Measurements from ENCODE around the gene TSPYL1.

Gene TSPYL1

DNA sequence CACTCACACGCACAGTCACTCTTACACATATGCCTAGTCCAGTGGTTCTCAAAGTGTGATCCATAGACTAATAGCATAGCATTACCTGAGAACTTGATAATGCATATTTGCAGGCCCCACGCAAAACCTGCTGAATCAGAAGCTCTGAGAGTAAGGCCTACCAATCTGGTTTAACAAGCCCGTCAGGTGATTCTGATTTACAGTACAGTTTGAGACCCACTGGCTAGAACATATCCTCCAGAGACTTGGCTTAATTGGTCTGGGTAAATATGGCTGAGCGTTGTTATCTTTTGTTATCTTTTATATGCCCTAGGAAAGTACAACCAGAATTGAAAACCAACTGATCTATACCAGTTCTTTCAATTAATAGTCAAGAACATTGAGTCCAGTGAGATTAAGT, 35.4 kb downstream of the TSPYL1 start:
- H3K27ac ChIP-seq (ENCODE audit: low read depth, low read length), result no peak overlapping the region
- no peaks in the 10 kb centered on the region for H3K27me3 ChIP-seq (ENCODE audit: control insufficient read depth, insufficient read depth, low read length)
- H3K9me3 ChIP-seq (ENCODE audit: control insufficient read depth, insufficient read depth, low read length), result no peaks in the 10 kb centered on the region
- no peak overlapping the region for H3K9ac ChIP-seq (ENCODE audit: low read depth, low read length)
- H3K4me1 ChIP-seq (ENCODE audit: control insufficient read depth, insufficient read depth, low read length), result peaks cover 2% of the 10 kb centered on the region; the same call in 1 of the 2 replicates
- H3K4me3 ChIP-seq (ENCODE audit: low read depth, low read length), result no peak overlapping the region
- H3K36me3 ChIP-seq (ENCODE audit: control insufficient read depth, insufficient read depth, low read length), result peaks cover 25% of the 10 kb centered on the region

DNA sequence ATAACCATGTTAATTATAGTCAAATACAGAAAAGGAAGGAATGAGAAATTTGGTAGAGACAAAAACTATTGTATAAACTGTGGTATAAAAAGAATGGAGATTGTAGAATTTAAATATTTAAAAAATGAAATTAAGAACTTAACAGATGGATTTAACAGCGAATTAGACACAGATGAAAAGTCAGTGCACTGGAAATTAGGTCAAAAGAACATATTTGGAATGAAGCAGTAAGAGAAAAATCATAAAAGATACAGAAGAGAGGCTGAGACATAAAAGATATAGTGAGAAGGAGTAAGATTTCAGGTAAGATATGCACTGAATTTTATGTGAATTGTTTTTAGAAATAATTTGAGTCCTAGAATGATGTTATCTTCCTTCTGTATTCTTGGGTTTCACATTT, 39.9 kb downstream of the TSPYL1 start:
- no peaks in the 10 kb centered on the region for H3K9me3 ChIP-seq (ENCODE audit: control insufficient read depth, insufficient read depth, low read length)
- H3K27me3 ChIP-seq (ENCODE audit: control insufficient read depth, insufficient read depth, low read length), result no peaks in the 10 kb centered on the region
- H3K27ac ChIP-seq (ENCODE audit: low read depth, low read length), result no peak overlapping the region
- no peaks in the 10 kb centered on the region for H3K4me1 ChIP-seq (ENCODE audit: control insufficient read depth, insufficient read depth, low read length)
- H3K4me3 ChIP-seq (ENCODE audit: low read depth, low read length), result no peak overlapping the region
- peaks cover 42% of the 10 kb centered on the region for H3K36me3 ChIP-seq (ENCODE audit: control insufficient read depth, insufficient read depth, low read length)
- H3K9ac ChIP-seq (ENCODE audit: low read depth, low read length), result no peak overlapping the region

DNA sequence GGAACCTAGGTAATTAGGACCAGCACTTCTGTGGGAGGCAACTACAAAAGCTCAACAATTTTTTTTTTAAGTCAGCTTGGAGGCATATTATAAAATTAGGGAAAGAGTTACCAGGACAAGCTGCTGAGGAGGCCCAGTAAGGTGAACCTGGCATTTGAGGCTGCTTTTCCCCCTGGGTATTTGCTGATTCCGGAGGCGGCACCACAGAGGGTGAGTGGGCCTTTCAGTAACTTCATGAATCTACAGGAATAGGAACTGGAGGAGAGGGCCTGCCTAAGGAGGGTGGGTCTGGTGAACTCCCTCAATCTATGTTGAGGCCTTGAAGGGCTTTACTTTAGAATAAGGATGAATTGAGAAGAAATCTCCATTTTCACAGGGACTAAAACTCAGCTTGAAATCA, 40.5 kb downstream of the TSPYL1 start:
- Histone ChIP-seq H3K4me1 (ENCODE audit: control insufficient read depth, insufficient read depth, low read length) (no peaks in the 10 kb centered on the region), H3K9ac (ENCODE audit: low read depth, low read length) (no peak overlapping the region), H3K27ac (ENCODE audit: low read depth, low read length) (no peak overlapping the region), H3K9me3 (ENCODE audit: control insufficient read depth, insufficient read depth, low read length) (no peaks in the 10 kb centered on the region), H3K36me3 (ENCODE audit: control insufficient read depth, insufficient read depth, low read length) (peaks cover 38% of the 10 kb centered on the region), H3K27me3 (ENCODE audit: control insufficient read depth, insufficient read depth, low read length) (no peaks in the 10 kb centered on the region), H3K4me3 (ENCODE audit: low read depth, low read length) (no peak overlapping the region)

DNA sequence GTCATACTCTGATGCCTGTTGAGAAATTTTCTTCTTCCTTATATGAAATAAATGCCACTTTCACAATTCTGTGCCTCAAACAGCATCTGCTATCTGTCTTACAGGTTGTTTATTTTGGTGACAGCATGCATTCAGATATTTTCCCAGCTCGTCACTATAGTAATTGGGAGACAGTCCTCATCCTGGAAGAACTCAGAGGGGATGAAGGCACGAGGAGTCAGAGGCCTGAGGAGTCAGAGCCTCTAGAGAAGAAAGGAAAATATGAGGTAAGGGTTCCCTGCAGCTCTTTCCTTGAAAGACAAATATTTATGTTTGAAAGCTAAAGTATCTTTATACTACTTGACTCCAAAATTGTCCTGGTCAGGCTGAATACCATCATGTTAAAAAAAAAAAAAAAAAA, 41.6 kb downstream of the TSPYL1 start:
- Histone ChIP-seq H3K9ac (ENCODE audit: low read depth, low read length) (no peak overlapping the region), H3K27ac (ENCODE audit: low read depth, low read length) (no peak overlapping the region), H3K9me3 (ENCODE audit: control insufficient read depth, insufficient read depth, low read length) (no peaks in the 10 kb centered on the region), H3K4me1 (ENCODE audit: control insufficient read depth, insufficient read depth, low read length) (no peaks in the 10 kb centered on the region), H3K4me3 (ENCODE audit: low read depth, low read length) (no peak overlapping the region), H3K27me3 (ENCODE audit: control insufficient read depth, insufficient read depth, low read length) (no peaks in the 10 kb centered on the region), H3K36me3 (ENCODE audit: control insufficient read depth, insufficient read depth, low read length) (peaks cover 31% of the 10 kb centered on the region)

DNA sequence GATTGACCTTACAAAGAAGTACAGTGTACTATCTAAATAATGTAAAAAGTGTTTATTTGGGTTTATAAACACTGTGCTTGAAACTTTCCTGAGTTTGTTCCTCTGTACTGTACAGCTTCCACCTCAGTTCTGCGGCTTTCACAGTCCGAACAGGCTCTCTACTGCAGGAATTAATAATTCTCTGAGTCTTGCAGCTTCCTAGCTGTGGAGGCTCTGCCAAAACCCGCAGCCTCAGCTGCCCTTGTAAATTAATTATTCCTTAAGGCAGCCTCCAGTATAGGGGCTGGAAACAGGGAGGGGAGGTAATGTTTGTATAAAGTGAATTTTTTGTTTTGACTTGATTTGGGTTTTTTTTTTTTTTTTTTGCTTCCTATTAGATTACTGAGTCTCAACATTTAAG, 45.0 kb downstream of the TSPYL1 start:
- H3K4me3 ChIP-seq (ENCODE audit: low read depth, low read length), result no peak overlapping the region
- H3K27ac ChIP-seq (ENCODE audit: low read depth, low read length), result no peak overlapping the region
- no peak overlapping the region for H3K9ac ChIP-seq (ENCODE audit: low read depth, low read length)
- peaks cover 24% of the 10 kb centered on the region for H3K36me3 ChIP-seq (ENCODE audit: control insufficient read depth, insufficient read depth, low read length)
- H3K9me3 ChIP-seq (ENCODE audit: control insufficient read depth, insufficient read depth, low read length), result no peaks in the 10 kb centered on the region
- H3K27me3 ChIP-seq (ENCODE audit: control insufficient read depth, insufficient read depth, low read length), result no peaks in the 10 kb centered on the region
- no peaks in the 10 kb centered on the region for H3K4me1 ChIP-seq (ENCODE audit: control insufficient read depth, insufficient read depth, low read length)

DNA sequence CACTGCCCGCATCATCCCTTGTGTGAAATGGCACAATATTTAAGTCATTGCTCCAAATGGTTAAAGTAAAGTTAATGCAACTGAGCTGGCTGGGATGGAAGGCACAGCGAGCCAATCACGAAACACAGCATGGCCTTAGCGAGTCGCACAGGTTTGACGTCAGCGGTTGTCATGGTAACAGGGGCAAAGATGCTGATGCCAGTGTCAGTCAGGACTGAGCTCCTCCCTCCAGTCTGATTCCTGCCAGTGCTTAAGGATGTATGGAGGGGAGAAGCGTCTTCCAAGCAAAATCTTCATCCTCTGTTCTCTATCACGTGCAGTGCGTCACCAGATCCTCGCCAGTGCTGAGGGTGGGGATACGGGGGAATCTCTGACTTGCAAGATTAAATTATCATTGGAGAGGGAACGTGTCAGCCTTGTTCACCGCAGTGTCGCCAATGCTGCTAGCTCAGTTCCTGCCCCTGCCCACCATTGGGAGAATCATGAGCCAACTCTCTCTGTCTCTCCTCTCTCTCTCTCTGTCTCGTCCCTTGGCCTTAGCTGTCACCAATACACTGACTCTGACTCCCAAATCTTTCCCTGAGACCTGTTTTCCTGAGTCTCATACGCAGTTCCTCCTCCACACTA, 50.3 kb downstream of the TSPYL1 start:
- Histone ChIP-seq H3K27me3 (ENCODE audit: control insufficient read depth, insufficient read depth, low read length) (no peaks in the 10 kb centered on the region), H3K36me3 (ENCODE audit: control insufficient read depth, insufficient read depth, low read length) (0 out of 2 replicates have a peak, but pooled peaks cover 1% of the 10 kb centered on the region), H3K4me1 (ENCODE audit: control insufficient read depth, insufficient read depth, low read length) (no peaks in the 10 kb centered on the region), H3K27ac (ENCODE audit: low read depth, low read length) (no peak overlapping the region), H3K9ac (ENCODE audit: low read depth, low read length) (no peak overlapping the region), H3K4me3 (ENCODE audit: low read depth, low read length) (peak overlapping the region; percentile 23; the same call in 1 of the 2 replicates), H3K9me3 (ENCODE audit: control insufficient read depth, insufficient read depth, low read length) (no peaks in the 10 kb centered on the region)
